ENCODE measurements around the gene SPRY4.
"Not testable (repeated sequence)": the region's sequence is repeated elsewhere in the genome, so short reads cannot be mapped to it uniquely, and the experiment has no call there.

The SPRY4 gene

GRCh38 chr5:142333749-142334148, 8.9 kb upstream of the SPRY4 start:
- not testable (repeated sequence) for DNase-seq

- no peak for DNase-seq
These were observed 5.6 kb upstream of the SPRY4 start for GRCh38 chr5:142330444-142330843.

DNA sequence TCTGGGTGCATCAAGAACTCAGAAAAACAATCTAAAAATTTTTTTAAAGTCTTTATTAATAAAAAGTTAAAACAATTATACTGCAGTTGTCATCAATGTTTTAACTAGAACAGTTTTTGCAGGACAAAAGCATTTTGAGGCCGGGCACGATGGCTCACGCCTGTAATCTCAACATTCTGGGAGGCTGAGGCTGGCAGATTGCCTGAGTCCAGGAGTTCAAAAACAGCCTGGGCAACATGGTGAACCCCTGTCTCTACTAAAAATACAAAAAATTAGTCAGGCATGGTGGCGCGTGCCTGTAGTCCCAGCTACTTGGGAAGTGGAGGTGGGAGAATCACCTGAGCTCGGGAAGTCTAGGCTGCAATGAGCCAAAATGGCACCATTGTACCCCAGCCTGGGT, 5.2 kb upstream of the SPRY4 start:
- no peak for DNase-seq

GRCh38 chr5:142327111-142327842, 2.5 kb upstream of the SPRY4 start:
- DNase-seq = no peak

- DNase-seq = no peak
These were observed 1.7 kb upstream of the SPRY4 start for GRCh38 chr5:142326480-142326938.

DNA sequence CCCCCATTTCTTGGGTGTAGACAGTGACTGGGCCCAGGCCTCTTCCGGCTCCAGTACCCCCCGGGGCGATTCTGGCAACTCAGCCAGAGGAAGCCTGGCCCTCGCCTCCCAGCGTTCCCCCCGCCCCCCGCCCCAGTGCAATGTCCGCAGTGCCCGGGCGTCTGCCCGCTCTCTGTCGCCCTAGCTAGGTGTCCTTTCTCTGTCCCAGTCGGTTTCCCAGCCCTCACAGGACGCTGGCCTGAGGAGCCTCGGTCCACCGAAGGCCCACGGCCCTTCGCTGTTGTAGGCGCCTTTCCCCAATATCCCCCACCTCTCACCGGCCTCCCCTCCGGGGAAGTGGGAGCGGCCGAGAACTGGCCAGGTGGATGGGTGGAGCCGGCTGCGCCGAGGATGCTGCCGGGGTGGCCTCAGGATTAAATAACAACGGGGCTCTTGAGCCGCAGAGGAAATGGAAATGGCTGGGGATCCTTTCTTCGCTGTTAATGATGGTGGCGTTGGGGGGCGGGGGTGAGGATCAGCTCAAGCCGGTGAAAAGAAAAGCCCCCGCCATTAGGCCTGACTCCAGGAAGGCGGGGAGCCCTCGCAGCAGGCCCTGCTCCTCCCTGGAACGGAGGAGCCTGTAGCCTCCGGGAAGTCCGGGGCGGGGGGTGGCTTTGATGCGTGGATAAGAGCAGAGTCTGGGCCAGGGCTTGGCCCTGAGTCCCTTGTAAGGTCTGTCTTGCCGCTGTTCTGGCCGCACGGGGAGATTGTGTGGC, 1.1 kb upstream of the SPRY4 start:
- peak; percentile 14 to 43 for DNase-seq

- DNase-seq = peak in 1 of 2 donors; percentile 6
These were observed 518 bp downstream of the SPRY4 start for GRCh38 chr5:142324136-142324870.

DNA sequence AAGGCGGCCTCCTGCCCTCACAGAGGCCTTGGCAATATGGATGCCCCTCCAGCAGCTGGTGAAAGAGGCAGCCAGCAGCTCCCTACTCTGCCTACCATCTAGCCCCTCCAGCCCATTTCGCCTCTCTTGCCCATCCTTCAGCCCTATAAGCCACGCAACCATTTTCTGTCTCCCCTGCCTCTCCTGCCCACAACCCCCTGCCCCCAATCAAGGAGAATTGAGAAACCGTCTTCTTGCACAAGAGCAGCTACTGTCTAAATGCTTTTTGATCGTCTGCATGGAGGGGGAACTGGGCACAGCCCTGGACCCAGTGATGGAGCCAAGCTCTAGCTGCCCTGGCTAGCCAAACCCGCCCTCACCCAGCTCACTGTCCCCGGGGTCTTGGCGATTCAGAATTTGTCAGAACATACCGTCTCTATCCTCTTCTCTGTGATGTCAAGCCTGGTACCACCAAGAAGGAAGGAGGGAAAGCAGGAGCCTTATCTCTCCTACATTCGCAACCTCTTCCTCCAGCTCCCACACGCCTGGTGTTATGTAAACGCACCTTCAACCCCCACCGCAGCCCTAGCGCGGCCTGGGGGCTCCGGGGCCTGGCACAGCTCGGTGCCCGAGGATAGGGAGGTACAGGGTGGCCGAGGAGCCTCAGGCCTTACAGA, 1.2 kb downstream of the SPRY4 start:
- DNase-seq = no peak

DNA sequence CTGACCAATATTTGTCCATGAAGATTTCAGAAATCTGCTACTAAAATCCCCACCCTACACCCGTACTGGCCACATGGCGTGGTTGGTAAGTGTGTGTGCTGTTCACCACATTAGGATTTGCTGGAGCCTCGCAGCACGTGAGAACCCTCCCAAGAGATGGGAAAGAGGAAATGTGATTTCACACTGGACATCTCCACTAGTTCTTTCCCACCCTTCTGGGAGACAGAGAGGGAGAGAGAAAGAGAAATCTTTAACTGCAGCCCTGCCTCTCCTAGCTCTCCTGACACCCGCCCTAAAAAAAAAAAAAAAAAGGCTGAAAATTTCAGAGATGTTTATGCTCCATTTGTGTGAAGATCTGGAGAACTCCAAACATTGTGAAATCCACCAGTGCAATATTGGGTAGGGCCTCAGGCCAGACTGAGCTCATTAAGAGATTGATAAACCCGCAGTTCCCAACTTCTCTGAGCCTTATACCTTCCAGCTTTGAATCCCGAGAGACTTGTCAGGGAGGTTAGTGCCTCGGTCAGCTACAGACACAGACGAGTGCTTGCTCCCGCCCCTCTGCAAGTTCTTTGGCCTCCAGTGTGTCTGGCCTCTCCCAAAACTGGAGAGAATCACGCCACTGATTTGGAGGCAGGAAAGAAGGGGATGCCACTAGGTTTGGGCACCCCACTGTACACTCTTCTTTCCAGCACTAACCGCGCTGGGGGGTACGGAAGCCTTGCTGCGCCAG, 1.9 kb downstream of the SPRY4 start:
- DNase-seq = no peak

GRCh38 chr5:142322403-142322746, 2.4 kb downstream of the SPRY4 start:
- DNase-seq = no peak

DNA sequence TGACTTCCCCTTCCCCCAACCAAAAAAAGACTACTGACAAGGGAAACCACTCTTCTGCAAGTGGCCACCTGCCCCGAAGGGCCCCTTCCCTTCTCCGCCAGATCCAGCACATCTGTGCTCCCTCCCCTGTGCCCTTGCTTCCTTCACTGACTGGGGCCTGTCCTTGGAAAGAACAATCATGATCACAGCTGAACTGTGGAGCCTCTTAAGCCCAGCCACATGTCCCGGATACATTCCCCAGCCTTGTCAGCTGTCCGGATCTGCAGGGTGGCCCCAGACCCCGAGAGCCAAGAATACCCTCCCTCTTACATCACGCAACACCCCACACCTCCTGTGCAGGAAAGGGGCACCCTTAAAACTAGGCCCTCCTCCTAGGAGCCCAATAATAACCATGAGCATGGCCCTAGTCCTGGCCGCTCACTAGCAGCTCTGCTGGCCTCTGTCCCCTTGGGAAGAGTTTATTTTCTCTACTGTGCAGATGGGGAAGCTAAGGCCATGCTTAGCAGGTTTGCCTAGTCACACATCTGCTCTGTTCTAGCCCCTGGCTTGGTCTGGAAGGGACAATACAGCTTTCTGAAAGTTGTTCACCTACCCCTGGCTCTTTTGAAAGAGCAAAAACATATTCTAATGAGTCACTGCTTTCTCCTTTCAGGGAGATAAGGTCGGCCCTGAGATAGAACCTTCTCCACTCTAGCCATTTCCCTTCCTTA, 3.8 kb downstream of the SPRY4 start:
- no peak for DNase-seq

- no peak for DNase-seq
These were observed 4.4 kb downstream of the SPRY4 start for GRCh38 chr5:142320430-142320738.

GRCh38 chr5:142319560-142320429, 5.0 kb downstream of the SPRY4 start:
- no peak for DNase-seq

DNA sequence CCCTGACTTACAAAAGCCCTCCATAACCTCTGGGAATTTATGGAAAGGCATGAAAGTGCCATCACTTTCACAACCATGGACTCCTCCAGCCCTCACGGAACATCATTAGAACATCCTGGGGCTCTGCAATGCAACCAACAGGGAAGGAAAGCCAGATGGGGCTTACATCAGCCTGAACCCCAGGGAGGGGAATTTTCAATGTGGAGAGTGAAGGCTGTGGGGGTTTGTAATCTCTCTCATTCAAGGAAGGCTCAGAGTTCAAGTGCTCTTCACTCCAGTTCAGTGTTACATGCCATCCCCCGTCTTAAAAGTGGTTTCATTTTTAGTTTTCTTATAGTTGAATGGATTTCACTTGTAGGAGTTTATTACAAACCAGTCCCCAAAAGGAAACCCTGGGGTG, 5.7 kb downstream of the SPRY4 start:
- no peak for DNase-seq

DNA sequence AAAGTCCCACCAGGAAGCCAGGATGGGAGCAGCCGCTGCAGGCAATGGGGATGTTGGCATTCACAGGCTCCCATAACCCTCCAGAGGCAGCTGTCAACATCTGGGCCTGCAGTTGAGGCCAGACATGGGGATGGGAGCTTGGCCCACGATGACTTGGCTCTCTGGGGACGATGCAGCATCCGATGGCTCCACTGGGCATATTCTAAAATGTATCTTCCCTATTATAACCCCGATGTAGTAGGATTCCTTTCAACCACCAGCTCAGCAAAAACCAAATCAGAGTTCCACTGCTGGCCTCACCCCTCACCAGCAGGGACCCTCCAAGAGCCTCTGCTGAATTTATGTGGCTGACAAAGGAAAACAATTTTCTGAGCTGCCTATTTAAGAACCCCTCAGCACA, 7.1 kb downstream of the SPRY4 start:
- DNase-seq = no peak

DNA sequence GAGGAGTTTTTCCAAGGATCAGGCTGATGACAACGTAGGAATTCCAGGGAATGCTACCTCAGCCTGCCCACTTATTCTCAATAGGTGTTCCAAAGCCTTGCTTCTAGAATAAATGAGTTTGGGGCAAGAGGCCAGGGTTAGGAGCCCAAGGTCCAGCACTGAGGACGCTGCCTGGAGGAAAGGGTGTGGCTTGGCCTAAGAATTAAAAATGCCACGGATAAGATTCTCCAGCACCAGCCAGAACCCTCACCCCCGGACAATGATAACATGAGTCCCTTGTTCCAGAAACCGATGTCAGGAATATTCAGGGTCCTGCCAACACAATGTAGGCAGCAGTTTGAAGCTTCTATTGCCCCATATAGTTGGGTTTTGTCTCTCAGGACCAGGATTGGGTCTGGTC, 7.6 kb downstream of the SPRY4 start:
- no peak for DNase-seq

GRCh38 chr5:142316681-142317080, 8.1 kb downstream of the SPRY4 start:
- no peak for DNase-seq

- no peak for DNase-seq
These were observed 8.8 kb downstream of the SPRY4 start for GRCh38 chr5:142316051-142316450.

- no peak for DNase-seq
These were observed 9.5 kb downstream of the SPRY4 start for GRCh38 chr5:142315096-142315900.

GRCh38 chr5:142314606-142315005, 10.2 kb downstream of the SPRY4 start:
- no peak for DNase-seq
